ENCODE measurements around the gene CHD5. TPM values are rescaled to one million over a fixed set of nuclear protein-coding genes. Genes with fewer than 3 reads are reported as not detected.
A peak's percentile ranks its signal among the peaks of the same experiment; 100 is the strongest.

The CHD5 gene
- total RNA-seq, 2 donors from 2014 or later, result 0.47 to 0.59 TPM

DNA sequence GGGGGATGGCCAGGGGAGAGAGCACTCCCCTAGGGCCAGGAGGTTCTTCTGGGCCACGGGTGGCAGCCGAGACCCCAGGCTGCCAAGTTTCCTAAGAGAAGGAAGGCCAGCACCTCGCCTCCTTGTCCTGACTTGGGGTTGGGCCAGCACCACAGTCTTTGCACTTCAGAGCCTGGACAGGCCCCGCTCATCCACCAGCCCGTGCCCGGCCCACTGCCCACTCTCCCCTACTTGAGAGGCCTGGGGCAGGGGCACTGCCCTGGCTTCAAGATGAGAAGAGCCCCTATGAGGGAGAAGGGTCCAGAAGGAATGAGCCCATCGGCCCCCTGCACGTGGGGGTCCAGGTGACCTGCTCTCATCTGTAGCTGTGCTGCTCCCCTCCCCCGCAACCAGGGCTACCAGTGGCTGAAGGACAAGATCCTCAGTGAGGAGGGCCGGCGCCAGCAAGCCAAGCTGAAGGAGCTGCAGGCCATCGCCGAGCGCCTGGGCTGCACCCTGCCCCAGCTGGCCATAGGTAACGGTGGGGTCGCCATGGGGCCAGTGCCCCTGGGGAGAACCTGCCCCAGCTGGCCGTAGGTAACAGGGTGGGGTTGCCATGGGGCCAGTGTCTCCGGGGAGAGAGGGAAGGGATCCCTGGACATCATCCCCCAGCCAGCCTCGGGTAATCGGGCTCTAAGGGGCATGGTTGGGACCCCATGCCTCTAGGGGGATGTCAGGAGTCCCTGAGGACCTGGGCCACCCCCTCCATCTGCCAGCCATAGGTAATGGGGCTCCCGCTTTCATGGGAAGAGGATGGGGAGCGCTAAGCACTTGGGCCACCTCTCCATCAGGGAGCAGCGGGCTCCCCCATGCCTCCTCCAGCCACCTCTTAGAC is 83.6 kb downstream of the CHD5 start:
- no peaks in the 10 kb centered on the region for H3K36me3 Mint-ChIP-seq
- ATAC-seq (no peak), DNase-seq (ENCODE audit: low spot score in 2 of 2) (no peak)
- no peaks in the 10 kb centered on the region for H3K9me3 Mint-ChIP-seq
- H3K27ac Mint-ChIP-seq, result peak overlapping the region in 1 of 2 donors; percentile 72

DNA sequence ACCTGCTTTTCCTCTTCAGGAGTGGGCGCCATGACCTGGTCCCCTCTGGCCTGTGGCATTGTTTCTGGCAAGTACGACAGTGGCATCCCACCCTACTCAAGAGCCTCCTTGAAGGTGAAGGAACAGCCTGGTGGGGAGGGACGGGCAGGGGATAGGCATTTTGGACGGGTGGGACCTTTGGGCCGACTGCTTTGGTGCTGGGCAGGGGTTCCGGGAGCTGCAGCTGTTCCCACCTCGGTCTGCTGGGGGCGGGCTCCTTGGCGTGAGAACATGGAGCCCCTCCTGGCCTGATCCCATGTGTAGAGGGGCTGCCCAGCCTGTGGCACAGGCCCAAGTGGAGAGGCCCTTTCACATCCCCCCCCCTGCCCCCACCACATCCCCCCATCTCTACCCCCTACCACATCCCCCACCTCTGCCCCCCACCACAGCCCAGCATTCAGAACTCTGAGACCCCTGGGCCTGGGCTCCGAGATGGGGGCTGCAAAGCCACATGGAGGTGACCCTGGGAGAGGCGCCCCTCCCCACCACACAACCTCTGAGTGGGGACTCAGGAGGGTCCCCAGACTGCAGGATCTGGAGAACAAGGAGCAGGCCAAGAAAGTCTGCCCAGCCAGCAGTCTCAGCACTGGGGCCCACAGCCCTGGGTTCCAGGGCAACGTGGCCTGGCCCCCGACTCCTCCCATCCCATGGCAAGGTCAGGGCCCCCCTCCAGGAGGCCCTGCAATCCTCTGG is 84.4 kb downstream of the CHD5 start:
- Mint-ChIP-seq H3K36me3 (no peaks in the 10 kb centered on the region), H3K27ac (no peak overlapping the region), H3K9me3 (no peaks in the 10 kb centered on the region)
- ATAC-seq, result no peak
- DNase-seq (ENCODE audit: low spot score in 2 of 2), result no peak

DNA sequence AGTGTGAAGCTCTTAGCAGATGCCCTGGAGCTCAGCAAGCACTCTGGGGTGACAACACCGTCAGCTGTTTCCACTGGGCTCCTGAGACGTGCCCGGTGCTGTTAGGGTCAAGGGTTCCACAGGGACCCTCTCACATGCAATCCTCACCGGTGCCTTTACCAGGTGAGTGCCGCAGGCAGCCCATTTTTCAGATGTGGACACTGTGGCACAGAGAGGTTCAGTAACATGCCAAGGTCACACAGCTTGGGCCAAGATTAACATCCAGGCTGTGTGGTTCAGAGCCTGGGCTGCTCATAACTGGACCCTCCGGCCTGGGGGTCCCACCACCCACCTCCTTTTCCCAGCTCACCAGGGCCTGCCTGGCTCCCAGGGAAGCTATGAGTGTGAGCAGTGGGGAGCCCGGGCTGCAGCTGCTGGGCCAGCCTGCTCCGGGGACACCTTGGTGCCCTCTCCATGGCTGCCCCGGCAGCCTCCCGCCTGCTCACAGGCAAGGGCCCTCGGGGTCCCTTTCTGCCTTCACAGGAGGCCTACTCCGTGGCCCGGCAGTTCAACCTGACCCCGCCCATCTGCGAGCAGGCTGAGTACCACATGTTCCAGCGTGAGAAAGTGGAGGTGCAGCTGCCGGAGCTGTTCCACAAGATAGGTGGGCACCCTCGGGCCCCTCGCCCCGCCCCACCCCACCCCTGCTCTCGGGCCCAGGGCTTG is 85.2 kb downstream of the CHD5 start:
- no peaks in the 10 kb centered on the region for H3K36me3 Mint-ChIP-seq
- ATAC-seq (no peak), DNase-seq (ENCODE audit: low spot score in 2 of 2) (no peak)
- H3K9me3 Mint-ChIP-seq, result no peaks in the 10 kb centered on the region
- H3K27ac Mint-ChIP-seq, result no peak overlapping the region

DNA sequence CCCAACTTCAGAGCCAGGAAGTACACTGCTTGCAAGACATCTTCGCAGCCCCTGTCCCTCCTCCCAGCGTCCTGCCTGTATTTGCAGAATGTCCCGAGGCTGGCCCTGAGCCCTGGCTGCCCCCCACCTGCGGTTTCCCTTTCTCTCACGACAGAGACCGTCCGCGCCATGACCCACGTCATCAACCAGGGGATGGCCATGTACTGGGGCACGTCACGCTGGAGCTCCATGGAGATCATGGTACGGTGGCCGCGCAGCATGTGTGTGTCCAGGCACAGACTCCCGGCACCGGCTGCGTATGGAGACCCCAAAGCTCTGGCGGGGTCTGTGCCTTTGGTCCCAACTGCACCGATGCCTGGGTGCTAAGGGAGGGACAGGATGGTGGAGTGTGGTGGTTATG is 85.9 kb downstream of the CHD5 start:
- Mint-ChIP-seq H3K27ac (peak overlapping the region; percentile 10 to 52), H3K36me3 (no peaks in the 10 kb centered on the region), H3K9me3 (no peaks in the 10 kb centered on the region)
- ATAC-seq (no peak), DNase-seq (ENCODE audit: low spot score in 2 of 2) (no peak)

DNA sequence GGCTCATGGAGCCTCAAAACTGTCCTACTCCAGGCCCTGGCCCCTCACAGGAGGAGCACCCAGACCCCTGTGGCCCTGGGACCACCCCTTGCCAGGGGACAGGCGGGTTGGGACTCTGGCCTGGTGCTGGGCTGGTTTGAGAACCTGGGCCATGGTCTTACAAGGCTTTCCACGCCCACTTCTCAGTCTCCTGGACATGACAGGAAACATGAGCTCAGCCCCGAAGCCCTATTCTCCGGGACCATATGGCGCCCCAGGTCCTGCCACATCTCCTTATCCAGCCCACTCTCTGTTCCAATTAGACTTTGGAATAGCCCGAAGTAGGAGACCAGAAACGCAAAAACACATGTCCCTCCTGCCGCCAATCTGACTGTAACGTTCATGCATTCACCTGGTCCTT is 86.5 kb downstream of the CHD5 start:
- Mint-ChIP-seq H3K9me3 (no peaks in the 10 kb centered on the region), H3K27ac (peak overlapping the region; percentile 10 to 52), H3K36me3 (no peaks in the 10 kb centered on the region)
- ATAC-seq (no peak), DNase-seq (ENCODE audit: low spot score in 2 of 2) (no peak)

DNA sequence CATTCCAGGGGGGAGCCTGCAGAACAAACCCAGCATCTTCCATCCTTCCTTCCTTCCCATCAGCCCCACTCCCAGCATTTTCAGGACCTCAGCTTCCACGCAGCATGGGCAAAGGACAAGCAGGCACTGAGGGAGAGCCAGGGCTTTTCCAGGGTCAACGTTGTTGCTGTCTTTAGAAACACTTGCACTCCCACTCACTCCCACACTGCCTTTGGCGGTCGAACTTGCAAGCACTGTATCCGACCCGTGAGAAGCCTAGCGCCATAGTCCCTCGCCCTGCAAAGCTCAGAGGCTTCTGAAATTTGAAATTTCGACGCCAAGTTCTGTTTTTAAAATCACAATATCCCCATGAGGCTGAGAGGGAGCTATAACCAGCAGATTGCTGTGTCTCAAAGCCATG is 87.0 kb downstream of the CHD5 start:
- no peaks in the 10 kb centered on the region for H3K9me3 Mint-ChIP-seq
- H3K27ac Mint-ChIP-seq, result peak overlapping the region in 1 of 2 donors; percentile 10
- no peaks in the 10 kb centered on the region for H3K36me3 Mint-ChIP-seq
- ATAC-seq (no peak), DNase-seq (ENCODE audit: low spot score in 2 of 2) (no peak)

DNA sequence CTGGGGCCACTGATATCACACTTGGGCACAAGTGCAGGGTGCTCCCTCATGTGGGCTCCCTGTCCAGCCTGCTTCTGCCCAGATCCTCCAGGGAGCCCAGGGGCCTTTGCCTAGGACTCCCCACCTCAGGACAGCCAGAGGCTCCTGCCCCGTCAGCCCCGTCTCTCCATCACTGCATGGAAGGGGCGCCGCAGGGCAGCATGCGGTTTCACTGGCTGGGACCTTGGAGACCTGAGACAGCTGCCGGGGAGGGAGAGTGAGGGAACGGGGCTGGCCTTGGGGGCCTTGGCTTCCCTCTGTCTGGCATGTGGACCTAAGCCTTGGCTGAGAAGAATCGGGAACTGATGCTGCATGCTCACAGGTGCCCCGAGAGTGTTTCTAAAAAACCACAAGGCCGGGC is 87.9 kb downstream of the CHD5 start:
- DNase-seq (ENCODE audit: low spot score in 2 of 2) (no peak), ATAC-seq (no peak)
- Mint-ChIP-seq H3K36me3 (no peaks in the 10 kb centered on the region), H3K9me3 (no peaks in the 10 kb centered on the region), H3K27ac (peak overlapping the region in 1 of 2 donors; percentile 68)

DNA sequence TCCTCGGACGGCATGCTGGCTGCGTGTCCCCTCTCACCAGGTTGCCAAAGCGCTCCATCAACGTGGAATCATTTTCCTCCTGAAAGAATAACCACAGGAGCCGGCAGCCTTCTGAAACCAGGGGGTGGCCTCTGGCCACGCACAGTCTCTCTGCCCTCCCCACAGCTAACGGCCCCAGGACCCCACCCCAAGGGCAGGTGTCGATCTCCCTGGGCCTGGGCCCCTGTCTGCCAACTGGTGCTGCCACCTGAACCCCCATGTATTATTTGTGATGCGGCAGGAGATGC is 88.4 kb downstream of the CHD5 start:
- ATAC-seq (no peak), DNase-seq (ENCODE audit: low spot score in 2 of 2) (no peak)
- Mint-ChIP-seq H3K9me3 (no peaks in the 10 kb centered on the region), H3K36me3 (no peaks in the 10 kb centered on the region), H3K27ac (no peak overlapping the region)

DNA sequence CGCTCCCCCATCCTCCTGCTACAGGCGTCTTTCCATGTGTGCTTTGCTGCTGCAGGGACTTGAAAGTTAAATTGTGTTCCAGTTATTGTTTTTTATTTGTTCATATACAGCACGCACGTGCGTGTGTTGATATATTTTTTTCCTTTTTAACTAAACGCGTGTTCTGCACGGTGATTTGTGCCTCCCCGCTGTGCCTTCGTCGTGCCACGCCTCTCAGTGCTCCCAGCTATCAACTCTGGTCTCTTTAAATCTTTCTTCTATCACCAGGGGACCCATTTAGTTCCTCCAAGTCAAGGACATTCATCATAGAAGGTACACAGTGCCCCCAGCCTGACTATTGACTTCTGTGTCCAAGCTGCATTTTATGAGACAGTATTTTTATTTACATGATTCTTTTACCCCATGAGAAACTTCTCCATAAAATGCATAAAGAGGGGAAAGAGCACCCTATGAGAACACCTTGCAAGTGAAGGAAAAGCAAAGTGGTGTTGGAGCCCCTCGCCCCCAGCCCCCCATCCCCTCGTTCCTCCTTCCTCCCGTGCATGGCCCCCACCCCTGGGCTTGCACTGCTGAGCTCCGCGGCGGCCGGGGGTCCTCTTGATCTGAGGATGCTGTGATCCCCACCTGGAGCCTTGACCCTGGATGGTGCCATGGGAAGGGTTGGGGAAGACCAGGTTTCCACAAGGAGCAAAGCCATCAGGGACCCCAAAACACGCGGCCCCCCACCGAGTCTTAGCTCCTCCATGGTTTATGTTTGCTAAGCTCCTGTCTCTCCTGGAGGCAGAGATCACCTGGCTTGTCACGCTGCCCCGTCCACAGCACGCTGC is 88.9 kb downstream of the CHD5 start:
- no peaks in the 10 kb centered on the region for H3K9me3 Mint-ChIP-seq
- no peak for ATAC-seq
- no peak for DNase-seq (ENCODE audit: low spot score in 2 of 2)
- H3K36me3 Mint-ChIP-seq, result no peaks in the 10 kb centered on the region
- peak overlapping the region in 1 of 2 donors; percentile 44 for H3K27ac Mint-ChIP-seq

DNA sequence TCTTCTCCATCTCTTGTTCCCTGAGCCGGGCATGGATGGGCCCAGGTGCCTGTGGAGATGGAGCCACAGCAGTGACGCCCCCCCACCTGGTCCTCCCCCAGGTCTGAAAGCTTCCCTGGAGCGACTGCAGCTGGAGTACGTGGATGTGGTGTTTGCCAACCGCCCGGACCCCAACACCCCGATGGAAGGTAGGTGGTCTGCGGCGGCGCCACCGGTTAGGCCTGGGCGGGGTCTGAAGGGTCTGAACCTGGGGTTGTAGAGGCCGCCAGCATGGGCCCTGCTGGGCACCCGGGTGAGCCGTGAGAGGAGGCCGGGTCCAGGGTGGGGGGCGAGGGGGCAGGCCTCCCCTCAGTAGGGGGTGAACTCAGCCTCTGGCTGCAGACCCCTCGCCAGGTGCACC is 89.8 kb downstream of the CHD5 start:
- Mint-ChIP-seq H3K36me3 (no peaks in the 10 kb centered on the region), H3K27ac (no peak overlapping the region), H3K9me3 (no peaks in the 10 kb centered on the region)
- DNase-seq (ENCODE audit: low spot score in 2 of 2) (no peak), ATAC-seq (no peak)

DNA sequence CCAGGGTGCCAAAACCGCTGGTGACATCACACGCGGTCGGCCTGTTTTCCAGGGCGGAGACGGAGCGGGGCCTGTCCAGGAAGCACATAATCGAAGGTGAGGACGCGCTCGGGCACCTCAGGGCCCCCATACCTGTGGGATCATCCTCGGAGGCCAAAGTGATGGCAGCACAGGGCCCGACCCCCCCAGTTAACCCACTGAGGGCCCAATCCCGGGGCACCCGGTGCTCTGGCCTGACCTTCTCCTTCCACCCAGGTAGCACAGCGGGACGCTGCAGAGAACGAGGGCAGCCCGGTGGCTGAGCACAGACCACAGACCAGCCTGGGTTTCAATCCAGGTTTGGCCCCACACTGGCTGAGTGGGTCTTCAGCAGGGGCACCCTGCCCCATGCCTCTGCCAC is 91.2 kb downstream of the CHD5 start:
- ATAC-seq (peak in 1 of 2 donors; percentile 5), DNase-seq (ENCODE audit: low spot score in 2 of 2) (no peak)
- H3K36me3 Mint-ChIP-seq, result no peaks in the 10 kb centered on the region
- H3K9me3 Mint-ChIP-seq, result no peaks in the 10 kb centered on the region
- H3K27ac Mint-ChIP-seq, result no peak overlapping the region

DNA sequence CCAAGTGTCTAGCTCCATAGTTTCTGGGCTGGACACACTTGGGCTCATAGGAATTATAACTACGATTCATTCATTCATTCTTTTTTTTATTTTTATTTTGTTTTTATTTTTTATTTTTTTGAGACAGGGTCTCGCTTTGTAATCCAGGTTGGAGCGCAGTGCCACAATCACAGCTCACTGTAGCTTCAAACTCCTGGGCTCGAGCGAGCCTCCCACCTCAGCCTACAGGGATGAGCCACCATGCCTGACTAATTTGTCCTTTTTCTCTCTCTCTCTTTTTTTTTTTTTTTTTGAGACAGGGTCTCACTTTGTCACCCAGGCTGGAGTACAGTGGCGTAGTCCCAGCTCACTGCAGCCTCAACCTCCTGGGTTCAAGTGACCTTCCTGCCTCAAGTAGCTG is 92.2 kb downstream of the CHD5 start:
- Mint-ChIP-seq H3K9me3 (no peaks in the 10 kb centered on the region), H3K36me3 (no peaks in the 10 kb centered on the region)
- DNase-seq (ENCODE audit: low spot score in 2 of 2), result no peak

DNA sequence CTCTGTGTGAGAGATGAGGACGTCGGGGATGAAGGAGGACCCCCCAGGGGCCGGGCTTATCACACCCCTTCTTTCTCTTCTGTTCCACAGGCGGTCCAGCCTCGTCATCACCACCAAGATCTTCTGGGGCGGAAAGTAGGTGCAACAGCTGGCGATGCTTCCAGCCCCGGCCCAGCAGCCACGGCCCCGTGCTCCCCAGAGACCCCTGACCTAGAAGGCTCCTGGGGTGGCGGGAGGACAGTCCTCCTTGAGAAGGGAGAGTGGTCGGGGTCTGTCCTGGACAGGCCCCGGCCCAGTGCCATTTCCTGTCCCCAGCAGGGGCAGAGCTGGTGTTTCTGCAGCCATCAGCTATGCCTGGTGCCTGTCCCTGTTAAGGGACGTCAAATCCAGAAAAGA is 92.7 kb downstream of the CHD5 start:
- Mint-ChIP-seq H3K27ac (peak overlapping the region; percentile 55 to 60), H3K36me3 (no peaks in the 10 kb centered on the region), H3K9me3 (no peaks in the 10 kb centered on the region)
- DNase-seq (ENCODE audit: low spot score in 2 of 2) (no peak), ATAC-seq (no peak)

More for the DNA sequence above, 92.2 kb downstream of the CHD5 start:
- ATAC-seq, result no peak
- peak overlapping the region in 1 of 2 donors; percentile 65 for H3K27ac Mint-ChIP-seq

DNA sequence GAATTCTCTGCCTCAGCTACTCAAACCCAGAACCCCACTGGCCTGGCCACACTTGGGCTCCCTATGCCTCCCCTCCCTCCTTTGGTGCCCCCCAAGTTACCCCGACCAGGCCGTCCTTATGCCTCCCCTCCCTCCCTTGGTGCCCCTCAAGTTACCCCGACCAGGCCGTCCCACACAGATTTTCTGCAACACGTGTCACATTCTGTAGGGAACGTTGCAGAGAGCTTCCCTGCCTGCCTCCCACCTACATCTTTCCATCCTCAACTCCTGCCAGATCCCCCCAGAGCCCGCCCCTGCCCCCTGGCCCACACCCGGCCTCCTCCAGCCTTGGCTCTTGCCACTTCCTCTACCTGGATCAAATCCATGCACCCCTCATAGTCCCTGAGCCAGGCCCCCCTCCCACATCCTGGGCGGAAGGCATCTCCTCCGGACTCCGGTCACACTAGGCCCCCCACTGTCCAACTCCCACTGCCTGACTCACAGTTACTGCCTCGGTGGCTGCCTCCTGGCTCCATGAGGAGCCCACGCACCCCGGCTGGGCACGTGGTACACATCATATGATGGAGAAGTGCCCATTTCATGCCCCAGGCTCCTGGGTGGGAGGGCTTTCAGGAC is 93.3 kb downstream of the CHD5 start:
- H3K36me3 Mint-ChIP-seq, result peaks cover 0 to 3% of the 10 kb centered on the region in 2 donors
- H3K9me3 Mint-ChIP-seq, result no peaks in the 10 kb centered on the region
- H3K27ac Mint-ChIP-seq, result peak overlapping the region; percentile 55 to 60

DNA sequence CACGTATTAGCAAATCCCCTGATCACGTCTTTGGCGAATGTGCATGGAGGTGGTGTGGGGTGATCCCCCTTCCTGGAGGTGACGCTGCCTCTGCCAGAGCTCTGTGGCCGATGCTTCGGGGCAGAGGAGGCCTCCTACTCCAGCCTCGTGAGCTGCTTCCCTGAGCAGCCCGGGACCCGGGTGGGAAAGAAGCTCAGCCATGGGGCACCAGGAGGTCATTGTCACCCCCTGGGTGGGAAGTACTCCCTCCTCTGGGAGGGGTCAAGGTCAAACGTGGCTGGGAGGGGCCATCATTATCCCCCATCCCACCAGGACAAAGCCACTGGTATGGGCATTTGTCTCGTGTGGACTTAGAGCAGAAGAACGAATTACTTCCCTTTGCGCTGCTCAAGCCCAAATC is 93.8 kb downstream of the CHD5 start:
- Mint-ChIP-seq H3K27ac (peak overlapping the region; percentile 60 to 79), H3K36me3 (peaks cover 0 to 7% of the 10 kb centered on the region in 2 donors), H3K9me3 (no peaks in the 10 kb centered on the region)
- ATAC-seq, result no peak
- DNase-seq (ENCODE audit: low spot score in 2 of 2), result no peak

More for the DNA sequence above, 93.3 kb downstream of the CHD5 start:
- no peak for DNase-seq (ENCODE audit: low spot score in 2 of 2)
- peak in 1 of 2 donors; percentile 20 for ATAC-seq

DNA sequence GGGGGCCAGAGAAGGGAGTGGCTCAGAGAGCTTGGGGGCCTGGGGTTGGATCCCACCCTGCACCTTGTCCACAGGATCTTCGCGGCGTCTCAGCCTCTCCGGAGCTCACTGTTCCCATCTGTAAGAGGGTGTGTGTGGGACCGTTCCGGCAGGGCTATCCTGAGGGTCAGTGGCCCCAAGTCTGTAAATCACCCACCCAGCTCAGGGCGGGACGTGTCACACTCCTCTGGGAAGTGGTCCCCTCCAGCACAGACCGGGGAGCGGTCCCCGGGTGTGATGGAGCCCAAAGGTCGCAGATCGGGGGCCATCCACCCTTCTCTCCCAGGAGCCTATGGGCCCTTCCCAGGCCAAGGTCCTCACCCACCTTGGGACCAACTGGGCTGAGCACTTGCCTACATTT is 94.5 kb downstream of the CHD5 start:
- no peaks in the 10 kb centered on the region for H3K9me3 Mint-ChIP-seq
- ATAC-seq, result no peak
- H3K27ac Mint-ChIP-seq, result peak overlapping the region in 1 of 2 donors; percentile 79
- peaks cover 0 to 7% of the 10 kb centered on the region in 2 donors for H3K36me3 Mint-ChIP-seq
- DNase-seq (ENCODE audit: low spot score in 2 of 2), result no peak

All from activated naive CD4-positive, alpha-beta T cell treated with anti-CD3 and anti-CD28 coated beads, Interleukin-2, amount 50 U/mL, for 72 hours (primary cell).